Loucy (cell line): ENCODE measurements around the gene DTNA.

Experiments used
- CTCF ChIP-seq: fragments of 200-600 bp; sonication (generic); conservative IDR thresholded peaks from 2 replicates; pipeline ENCODE4 v1.5.1; 2014; ENCODE audit warnings: mild to moderate bottlenecking, antibody characterized with exemption, low read length
- EZH2phosphoT487 ChIP-seq: fragments of 200-600 bp; IDR thresholded peaks from 2 replicates; pipeline ENCODE4 v1.6.1; 2018; ENCODE audit warnings: antibody characterized with exemption, mild to moderate bottlenecking, moderate library complexity, borderline replicate concordance

- TF ChIP-seq CTCF = no peak
- no peak for TF ChIP-seq EZH2phosphoT487
Observed at GRCh38 chr18:34758378-34758948, 48.4 kb downstream of the DTNA start.
